ENCODE measurements around the gene PKIB. TPM values are rescaled to one million over a fixed set of nuclear protein-coding genes. Genes with fewer than 3 reads are reported as not detected.
"Not testable (repeated sequence)": the region's sequence is repeated elsewhere in the genome, so short reads cannot be mapped to it uniquely, and the experiment has no call there.

Gene PKIB
- total RNA-seq, 1 donor from 2014 or later = 3.2 TPM

GRCh38 chr6:122578961-122579360 lies 31.2 kb upstream of the PKIB start:
- no peak for ATAC-seq
- intact Hi-C loops (cut with DNase I) = no loop called here

GRCh38 chr6:122580737-122581136 lies 29.5 kb upstream of the PKIB start:
- DNase-seq (no peak), ATAC-seq (no peak)

More at GRCh38 chr6:122578961-122579360, 31.2 kb upstream of the PKIB start:
- no peak for TF ChIP-seq CTCF (IDR thresholded peaks at IDR 0.05)
- no peak overlapping the region for H3K27ac ChIP-seq
- H3K27me3 ChIP-seq (ENCODE audit: low read depth) = no peaks in the 10 kb centered on the region
- no peaks in the 10 kb centered on the region for H3K4me1 ChIP-seq
- no peaks in the 10 kb centered on the region for H3K9me3 ChIP-seq
- DNase-seq = no peak
- no peak overlapping the region for H3K4me3 ChIP-seq
- H3K36me3 ChIP-seq = no peaks in the 10 kb centered on the region

GRCh38 chr6:122589115-122589514 lies 21.1 kb upstream of the PKIB start:
- no peak for DNase-seq
- Histone ChIP-seq H3K9me3 (no peaks in the 10 kb centered on the region), H3K27me3 (ENCODE audit: low read depth) (no peaks in the 10 kb centered on the region), H3K4me3 (no peak overlapping the region), H3K27ac (no peak overlapping the region), H3K4me1 (no peaks in the 10 kb centered on the region), H3K36me3 (no peaks in the 10 kb centered on the region)
- no peak for ATAC-seq
- intact Hi-C loops (cut with DNase I) = no loop called here
- no peak for TF ChIP-seq CTCF (IDR thresholded peaks at IDR 0.05)

More at GRCh38 chr6:122580737-122581136, 29.5 kb upstream of the PKIB start:
- Histone ChIP-seq H3K4me1 (no peaks in the 10 kb centered on the region), H3K27me3 (ENCODE audit: low read depth) (no peaks in the 10 kb centered on the region), H3K27ac (no peak overlapping the region), H3K36me3 (no peaks in the 10 kb centered on the region), H3K4me3 (no peak overlapping the region), H3K9me3 (no peaks in the 10 kb centered on the region)
- TF ChIP-seq CTCF (IDR thresholded peaks at IDR 0.05) = no peak
- intact Hi-C loops (cut with DNase I) = no loop called here

- H3K27me3 ChIP-seq (ENCODE audit: low read depth); H3K4me1 ChIP-seq; H3K4me3 ChIP-seq; intact Hi-C loops (cut with DNase I); ATAC-seq; H3K27ac ChIP-seq; H3K36me3 ChIP-seq; H3K9me3 ChIP-seq; DNase-seq: not testable (repeated sequence)
These were observed 11.9 kb upstream of the PKIB start for GRCh38 chr6:122598295-122598694.

- Histone ChIP-seq H3K27me3 (ENCODE audit: low read depth) (no peaks in the 10 kb centered on the region), H3K36me3 (no peaks in the 10 kb centered on the region), H3K27ac (no peak overlapping the region), H3K4me3 (no peak overlapping the region), H3K9me3 (no peaks in the 10 kb centered on the region), H3K4me1 (no peaks in the 10 kb centered on the region)
- no peak for TF ChIP-seq CTCF (IDR thresholded peaks at IDR 0.05)
- ATAC-seq = no peak
- no peak for DNase-seq
- intact Hi-C loops (cut with DNase I) = no loop called here
These were observed 5.5 kb upstream of the PKIB start for GRCh38 chr6:122604676-122605075.

- H3K27ac ChIP-seq = no peak overlapping the region
- DNase-seq (peak; percentile 67), ATAC-seq (peak; percentile 80 to 83)
- H3K4me3 ChIP-seq = peak overlapping the region; percentile 57
- peaks cover 11% of the 10 kb centered on the region for H3K4me1 ChIP-seq
- intact Hi-C loops (cut with DNase I) = no loop called here
- H3K36me3 ChIP-seq = no peaks in the 10 kb centered on the region
- peaks cover 16% of the 10 kb centered on the region for H3K27me3 ChIP-seq (ENCODE audit: low read depth)
- TF ChIP-seq CTCF (IDR thresholded peaks at IDR 0.05) = no peak
- H3K9me3 ChIP-seq = no peaks in the 10 kb centered on the region
These were observed 668 bp downstream of the PKIB start for GRCh38 chr6:122610690-122611455.
